GM19468 (cell line): ENCODE results near the gene ANKIB1.
"Not testable (repeated sequence)": the region's sequence is repeated elsewhere in the genome, so short reads cannot be mapped to it uniquely, and the experiment has no call there.

Experiments
- ATAC-seq: cut with Tn5 transposase; IDR thresholded peaks from one replicate; pipeline ENCODE4 v1.9.1; 2021; ENCODE audit warnings: mild to moderate bottlenecking, moderate library complexity, moderate number of reproducible peaks; ENCODE audit not compliant: unreplicated experiment; ENCODE audit errors: extremely low read depth

The ANKIB1 gene

GRCh38 chr7:92436612-92437445 lies 191.1 kb downstream of the ANKIB1 start:
- no peak for ATAC-seq

- ATAC-seq, result no peak
Observed at GRCh38 chr7:92437956-92438491, 192.2 kb downstream of the ANKIB1 start.

- not testable (repeated sequence) for ATAC-seq
Observed at GRCh38 chr7:92442720-92443119, 196.9 kb downstream of the ANKIB1 start.

GRCh38 chr7:92446869-92447344 lies 201.1 kb downstream of the ANKIB1 start:
- ATAC-seq, result no peak

GRCh38 chr7:92447345-92448204 lies 201.8 kb downstream of the ANKIB1 start, which contains the start of gene GATAD1:
GATAD1 (plus strand) TSS chr7:92447482; CDS start chr7:92447730, 248 bp downstream.
- peak; percentile 77 for ATAC-seq

GRCh38 chr7:92448205-92448747 lies 202.5 kb downstream of the ANKIB1 start:
- ATAC-seq, result no peak
